Measurements from ENCODE around the gene VCL. TPM values are rescaled to one million over a fixed set of nuclear protein-coding genes. Genes with fewer than 3 reads are reported as not detected.

Gene VCL
- total and polyA plus RNA-seq, 2 donors (not counting 1 experiment from before 2014, with no cell fraction given): 161 to 316 TPM

DNA sequence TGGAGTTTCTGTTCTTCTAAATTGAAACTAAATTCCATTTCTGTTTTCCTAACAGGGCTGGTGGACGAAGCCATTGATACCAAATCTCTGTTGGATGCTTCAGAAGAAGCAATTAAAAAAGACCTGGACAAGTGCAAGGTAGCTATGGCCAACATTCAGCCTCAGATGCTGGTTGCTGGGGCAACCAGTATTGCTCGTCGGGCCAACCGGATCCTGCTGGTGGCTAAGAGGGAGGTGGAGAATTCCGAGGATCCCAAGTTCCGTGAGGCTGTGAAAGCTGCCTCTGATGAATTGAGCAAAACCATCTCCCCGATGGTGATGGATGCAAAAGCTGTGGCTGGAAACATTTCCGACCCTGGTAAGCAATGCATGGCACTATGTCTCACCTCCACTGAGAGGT is 107.1 kb downstream of the VCL start:
- Histone ChIP-seq H3K79me2 (ENCODE audit: control insufficient read depth, insufficient read depth, low read length) (peaks cover 13% of the 10 kb centered on the region), H3K36me3 (ENCODE audit: control insufficient read depth, insufficient read depth, low read length) (peaks cover 36% of the 10 kb centered on the region), H3K4me1 (ENCODE audit: control insufficient read depth, extremely low read depth, insufficient read depth, low read length) (no peaks in the 10 kb centered on the region), H3K9ac (ENCODE audit: insufficient read depth, low read length) (no peak overlapping the region), H2AFZ (ENCODE audit: low read length) (no peak overlapping the region), H3K27me3 (ENCODE audit: control insufficient read depth, insufficient read depth, low read length) (no peaks in the 10 kb centered on the region), H3K4me2 (ENCODE audit: extremely low read depth, insufficient read depth, low read length) (no peak overlapping the region), H3K27ac (ENCODE audit: insufficient read depth, low read length) (no peak overlapping the region), H3K9me3 (ENCODE audit: control insufficient read depth, insufficient read depth, low read depth, low read length) (no peaks in the 10 kb centered on the region), H3K4me3 (replicated peaks in 1 of 4; ENCODE audit: control extremely low read depth in 1 of 4, insufficient read depth in 1 of 4, low read depth in 3 of 4, low read length in 4 of 4) (no peak overlapping the region), H4K20me1 (ENCODE audit: control insufficient read depth, extremely low read depth, insufficient read depth, low read length) (no peaks in the 10 kb centered on the region)
- no peak for DNase-seq (ENCODE audit: low read depth in 2 of 2)
- TF ChIP-seq EZH2 (IDR thresholded peaks at IDR 0.05; ENCODE audit: low read length, missing control alignments): no peak
- TF ChIP-seq, protein P1, sequence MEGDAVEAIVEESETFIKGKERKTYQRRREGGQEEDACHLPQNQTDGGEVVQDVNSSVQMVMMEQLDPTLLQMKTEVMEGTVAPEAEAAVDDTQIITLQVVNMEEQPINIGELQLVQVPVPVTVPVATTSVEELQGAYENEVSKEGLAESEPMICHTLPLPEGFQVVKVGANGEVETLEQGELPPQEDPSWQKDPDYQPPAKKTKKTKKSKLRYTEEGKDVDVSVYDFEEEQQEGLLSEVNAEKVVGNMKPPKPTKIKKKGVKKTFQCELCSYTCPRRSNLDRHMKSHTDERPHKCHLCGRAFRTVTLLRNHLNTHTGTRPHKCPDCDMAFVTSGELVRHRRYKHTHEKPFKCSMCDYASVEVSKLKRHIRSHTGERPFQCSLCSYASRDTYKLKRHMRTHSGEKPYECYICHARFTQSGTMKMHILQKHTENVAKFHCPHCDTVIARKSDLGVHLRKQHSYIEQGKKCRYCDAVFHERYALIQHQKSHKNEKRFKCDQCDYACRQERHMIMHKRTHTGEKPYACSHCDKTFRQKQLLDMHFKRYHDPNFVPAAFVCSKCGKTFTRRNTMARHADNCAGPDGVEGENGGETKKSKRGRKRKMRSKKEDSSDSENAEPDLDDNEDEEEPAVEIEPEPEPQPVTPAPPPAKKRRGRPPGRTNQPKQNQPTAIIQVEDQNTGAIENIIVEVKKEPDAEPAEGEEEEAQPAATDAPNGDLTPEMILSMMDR (conservative IDR thresholded peaks at IDR 0.05 in 1 of 2, IDR thresholded peaks at IDR 0.05 in 1 of 2; ENCODE audit: low read depth in 1 of 2, low read length in 2 of 2): no peak

DNA sequence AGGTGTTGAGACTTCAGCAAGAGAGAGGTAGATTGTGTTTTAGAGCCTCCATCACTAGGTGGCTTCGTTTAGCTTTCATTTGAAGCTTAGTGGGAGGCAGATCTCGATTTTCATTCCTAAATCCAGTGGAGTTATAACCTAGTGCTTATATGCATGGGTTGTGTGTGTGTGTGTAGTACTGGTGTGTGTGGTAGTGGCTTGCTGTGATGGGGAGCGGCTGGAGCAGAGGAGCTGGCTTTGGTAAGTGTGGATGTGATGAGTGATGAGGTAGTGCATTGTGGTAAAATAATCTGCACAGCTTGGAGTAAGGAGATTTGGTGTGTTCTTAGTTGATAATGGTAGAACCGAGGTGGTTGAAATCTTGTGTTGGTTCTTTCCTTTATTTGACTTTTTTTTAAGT is 109.5 kb downstream of the VCL start:
- Histone ChIP-seq H3K9me3 (ENCODE audit: control insufficient read depth, insufficient read depth, low read depth, low read length) (no peaks in the 10 kb centered on the region), H3K4me1 (ENCODE audit: control insufficient read depth, extremely low read depth, insufficient read depth, low read length) (no peaks in the 10 kb centered on the region), H3K36me3 (ENCODE audit: control insufficient read depth, insufficient read depth, low read length) (peaks cover 45% of the 10 kb centered on the region), H3K4me3 (replicated peaks in 1 of 4; ENCODE audit: control extremely low read depth in 1 of 4, insufficient read depth in 1 of 4, low read depth in 3 of 4, low read length in 4 of 4) (no peak overlapping the region), H4K20me1 (ENCODE audit: control insufficient read depth, extremely low read depth, insufficient read depth, low read length) (no peaks in the 10 kb centered on the region), H3K9ac (ENCODE audit: insufficient read depth, low read length) (no peak overlapping the region), H3K27me3 (ENCODE audit: control insufficient read depth, insufficient read depth, low read length) (no peaks in the 10 kb centered on the region), H3K27ac (ENCODE audit: insufficient read depth, low read length) (no peak overlapping the region), H2AFZ (ENCODE audit: low read length) (no peak overlapping the region), H3K79me2 (ENCODE audit: control insufficient read depth, insufficient read depth, low read length) (peaks cover 31% of the 10 kb centered on the region), H3K4me2 (ENCODE audit: extremely low read depth, insufficient read depth, low read length) (no peak overlapping the region)
- TF ChIP-seq, protein P1 (conservative IDR thresholded peaks at IDR 0.05 in 1 of 2, IDR thresholded peaks at IDR 0.05 in 1 of 2; ENCODE audit: low read depth in 1 of 2, low read length in 2 of 2): no peak
- no peak for TF ChIP-seq EZH2 (IDR thresholded peaks at IDR 0.05; ENCODE audit: low read length, missing control alignments)
- DNase-seq (ENCODE audit: low read depth in 2 of 2): no peak

GRCh38 chr10:74109452-74109851 is 111.5 kb downstream of the VCL start:
- H3K9ac ChIP-seq (ENCODE audit: insufficient read depth, low read length): no peak overlapping the region
- no peak overlapping the region for H2AFZ ChIP-seq (ENCODE audit: low read length)
- H3K27ac ChIP-seq (ENCODE audit: insufficient read depth, low read length): no peak overlapping the region
- H3K4me3 ChIP-seq (replicated peaks in 1 of 4; ENCODE audit: control extremely low read depth in 1 of 4, insufficient read depth in 1 of 4, low read depth in 3 of 4, low read length in 4 of 4): no peak overlapping the region
- no peaks in the 10 kb centered on the region for H3K27me3 ChIP-seq (ENCODE audit: control insufficient read depth, insufficient read depth, low read length)
- no peaks in the 10 kb centered on the region for H4K20me1 ChIP-seq (ENCODE audit: control insufficient read depth, extremely low read depth, insufficient read depth, low read length)
- DNase-seq (ENCODE audit: low read depth in 2 of 2): no peak
- no peaks in the 10 kb centered on the region for H3K4me1 ChIP-seq (ENCODE audit: control insufficient read depth, extremely low read depth, insufficient read depth, low read length)
- no peak overlapping the region for H3K4me2 ChIP-seq (ENCODE audit: extremely low read depth, insufficient read depth, low read length)
- TF ChIP-seq EZH2 (IDR thresholded peaks at IDR 0.05; ENCODE audit: low read length, missing control alignments): no peak
- TF ChIP-seq, protein P1 (conservative IDR thresholded peaks at IDR 0.05 in 1 of 2, IDR thresholded peaks at IDR 0.05 in 1 of 2; ENCODE audit: low read depth in 1 of 2, low read length in 2 of 2): no peak
- no peaks in the 10 kb centered on the region for H3K9me3 ChIP-seq (ENCODE audit: control insufficient read depth, insufficient read depth, low read depth, low read length)
- H3K79me2 ChIP-seq (ENCODE audit: control insufficient read depth, insufficient read depth, low read length): peaks cover 36% of the 10 kb centered on the region
- peaks cover 48% of the 10 kb centered on the region for H3K36me3 ChIP-seq (ENCODE audit: control insufficient read depth, insufficient read depth, low read length)
